HuH-7.5 (cell line): ENCODE results near the gene RARG.
"Not testable (repeated sequence)": the region's sequence is repeated elsewhere in the genome, so short reads cannot be mapped to it uniquely, and the experiment has no call there.

Experiments used
- DNase-seq: peaks from one replicate; pipeline ENCODE4 v3.0.0; 2011; ENCODE audit warnings: low spot score

Gene RARG

DNA sequence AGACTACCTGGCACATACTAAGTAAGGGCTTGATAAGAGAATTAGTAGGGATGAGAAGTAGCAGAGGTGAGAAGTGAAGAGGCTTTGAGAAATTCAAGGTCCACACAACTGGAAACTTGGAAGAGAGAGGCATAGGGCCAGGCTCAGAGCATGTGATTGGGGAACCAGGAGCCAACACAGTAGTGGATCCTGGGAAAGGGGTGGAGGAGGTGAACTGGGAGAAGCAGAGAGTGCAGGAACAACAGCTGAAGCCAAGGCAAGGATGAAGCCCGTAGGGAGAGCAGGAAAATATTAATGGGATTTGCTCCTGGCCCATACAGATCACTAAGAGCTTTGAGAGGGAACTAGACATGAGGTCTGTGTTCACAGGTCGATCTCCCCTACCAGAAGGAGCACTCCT lies 23.6 kb downstream of the RARG start:
- DNase-seq: no peak

DNA sequence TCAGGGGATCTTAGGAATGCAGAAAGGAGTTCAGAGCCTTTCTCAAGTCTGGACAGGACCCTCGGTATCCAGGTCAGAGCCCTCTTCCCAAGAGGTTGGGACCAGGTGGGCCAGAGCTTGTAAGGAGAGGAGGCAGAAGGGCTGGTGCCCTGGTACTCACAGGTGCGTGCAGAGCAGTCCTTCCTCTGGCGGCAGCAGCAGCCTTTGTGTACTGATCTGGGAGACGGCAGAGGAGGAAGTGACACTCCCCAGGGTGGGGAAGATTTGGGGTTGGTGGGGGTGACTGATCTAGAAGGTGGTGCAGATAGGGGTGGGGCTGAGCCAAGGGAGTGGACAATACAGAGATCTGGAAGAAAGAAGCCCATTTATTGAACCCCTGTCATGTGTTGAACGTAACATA lies 25.0 kb downstream of the RARG start, which contains the start of gene ITGB7:
ITGB7 (minus strand) TSS at position 210 of the 400 bp plus-strand sequence. CDS start 6,808 bp downstream, outside the sequence.
- no peak for DNase-seq

DNA sequence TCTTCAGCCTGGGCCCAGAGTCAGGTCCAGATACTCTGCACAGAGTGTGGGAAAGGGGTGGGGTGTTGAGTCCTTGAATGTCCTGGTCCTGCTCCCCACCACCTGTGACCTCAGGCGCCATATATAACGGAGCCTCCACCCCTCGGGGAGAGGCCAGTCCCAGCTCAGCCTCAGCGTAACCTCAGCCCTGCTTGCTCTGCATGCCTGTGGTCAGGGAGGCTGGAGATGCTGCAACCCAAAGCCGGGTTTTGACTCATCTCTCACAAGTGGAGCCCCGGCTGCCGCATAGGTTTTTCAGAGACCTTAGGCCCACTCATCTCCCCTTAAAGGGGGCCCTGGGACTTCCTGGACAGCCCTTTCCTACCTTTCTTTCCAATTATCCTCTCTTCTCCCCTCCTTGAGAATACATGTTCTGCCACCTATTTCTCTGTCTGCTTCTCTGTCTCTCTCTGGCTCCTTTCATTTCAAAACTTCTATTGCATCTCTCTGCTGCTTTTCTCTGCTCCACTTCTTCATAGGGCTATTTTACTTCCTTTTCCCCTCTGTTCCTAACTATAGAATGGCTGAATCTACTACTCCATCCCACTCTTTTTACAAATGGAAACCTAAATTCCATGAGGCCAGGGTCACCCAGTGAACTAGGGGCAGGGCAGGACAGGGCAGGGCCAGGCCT lies 26.1 kb downstream of the RARG start:
- no peak for DNase-seq

DNA sequence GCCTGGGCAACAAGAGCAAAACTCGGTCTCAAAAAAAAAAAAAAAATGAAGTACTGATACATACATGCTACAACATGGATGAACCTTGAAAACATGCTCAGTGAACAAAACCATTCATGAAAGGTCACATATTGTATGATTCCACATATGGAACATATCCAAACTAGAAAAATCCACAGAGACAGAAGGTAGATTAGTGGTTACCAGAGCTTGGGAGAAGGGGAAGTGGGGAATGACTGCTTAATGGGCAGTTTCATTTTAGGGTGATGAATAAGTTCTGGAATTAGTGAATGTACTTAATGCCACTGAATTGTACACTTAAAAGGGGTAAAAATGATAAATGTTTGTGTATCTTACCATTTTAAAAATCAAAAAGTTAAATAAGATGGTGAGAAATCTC lies 27.7 kb downstream of the RARG start:
- no peak for DNase-seq

DNA sequence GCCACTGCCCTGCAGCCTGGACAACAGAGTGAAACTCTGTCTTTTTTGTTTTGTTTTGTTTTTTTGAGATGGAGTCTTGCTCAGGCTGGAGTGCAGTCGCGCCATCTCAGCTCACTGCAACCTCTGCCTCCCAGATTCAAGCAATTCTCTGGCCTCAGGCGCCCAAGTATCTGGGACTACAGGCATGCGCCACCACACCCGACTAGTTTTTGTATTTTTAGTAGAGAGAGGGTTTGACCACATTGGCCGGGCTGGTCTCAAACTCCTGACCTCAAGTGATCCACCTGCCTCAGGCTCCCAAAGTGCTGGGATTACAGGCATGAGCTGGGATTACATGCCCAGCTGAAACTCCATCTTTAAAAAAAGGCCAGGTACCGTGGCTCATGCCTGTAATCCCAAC lies 29.7 kb downstream of the RARG start:
- DNase-seq: not testable (repeated sequence)

DNA sequence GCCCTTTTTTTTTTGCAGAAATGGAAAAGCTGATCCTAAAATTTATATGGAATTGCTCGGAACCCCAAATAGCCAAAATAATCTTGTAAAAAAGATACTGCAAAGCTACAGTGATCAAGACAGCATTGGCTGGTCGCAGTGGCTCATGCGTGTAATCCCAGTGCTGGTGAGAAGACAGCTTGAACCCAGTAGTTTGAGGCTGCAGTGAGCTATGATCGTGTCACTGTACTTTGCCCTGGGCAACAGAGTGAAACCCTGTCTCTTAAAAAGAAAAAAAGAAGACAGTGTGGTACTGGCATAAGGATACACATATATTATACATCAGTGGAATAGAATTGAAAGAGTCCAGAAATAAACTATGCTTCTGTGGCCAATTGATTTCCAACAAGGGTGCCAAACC lies 30.4 kb downstream of the RARG start:
- no peak for DNase-seq

DNA sequence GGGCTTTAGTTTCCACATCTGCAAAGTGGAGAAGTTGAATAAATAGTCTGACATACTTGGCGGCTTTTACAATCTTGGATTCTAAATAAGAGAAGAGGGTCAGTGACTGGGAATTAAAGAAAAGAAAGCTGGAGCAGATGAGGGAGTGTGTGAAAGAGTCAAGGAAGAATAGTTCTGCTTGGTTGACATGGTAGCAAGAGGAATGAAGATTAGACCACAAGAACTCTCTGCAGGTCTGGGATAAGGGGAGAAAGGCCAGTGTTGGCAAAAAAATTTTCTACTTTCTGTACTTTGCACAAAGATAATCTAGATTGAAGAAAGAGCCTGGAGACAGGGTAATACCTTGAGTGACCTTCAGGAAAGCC lies 30.9 kb downstream of the RARG start:
- no peak for DNase-seq

DNA sequence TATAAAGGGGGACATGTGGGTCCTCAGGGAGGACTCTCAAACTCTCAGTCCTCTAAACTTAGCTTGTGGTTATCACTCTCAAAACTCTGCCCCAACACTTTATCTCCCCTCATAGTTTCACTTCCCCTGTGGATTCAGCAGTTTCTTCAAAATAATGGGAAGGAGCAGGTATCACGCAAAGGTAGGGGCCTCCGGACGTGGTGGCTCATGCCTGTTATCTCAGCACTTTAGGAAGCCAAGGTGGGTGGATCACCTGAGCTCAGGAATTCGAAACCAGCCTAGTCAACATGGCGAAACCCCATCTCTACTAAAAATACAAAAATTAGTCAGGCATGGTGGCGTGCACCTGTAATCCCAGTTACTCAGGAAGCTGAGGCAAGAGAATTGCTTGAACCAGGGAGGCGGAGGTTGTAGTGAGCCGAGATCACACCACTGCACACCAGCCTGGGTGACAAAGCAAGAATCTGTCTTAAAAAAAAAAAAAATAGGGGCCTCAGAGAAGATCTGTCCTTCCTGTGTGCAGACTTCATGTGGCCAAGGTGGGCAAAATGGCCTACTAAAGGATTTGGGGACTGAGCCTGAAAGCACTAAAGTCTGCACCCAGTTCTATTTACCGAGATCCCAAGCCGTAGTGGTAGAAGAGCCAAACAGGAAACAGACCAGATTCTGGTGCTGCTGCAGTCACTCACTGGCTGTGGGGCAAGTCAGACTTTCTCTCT lies 31.4 kb downstream of the RARG start:
- no peak for DNase-seq

DNA sequence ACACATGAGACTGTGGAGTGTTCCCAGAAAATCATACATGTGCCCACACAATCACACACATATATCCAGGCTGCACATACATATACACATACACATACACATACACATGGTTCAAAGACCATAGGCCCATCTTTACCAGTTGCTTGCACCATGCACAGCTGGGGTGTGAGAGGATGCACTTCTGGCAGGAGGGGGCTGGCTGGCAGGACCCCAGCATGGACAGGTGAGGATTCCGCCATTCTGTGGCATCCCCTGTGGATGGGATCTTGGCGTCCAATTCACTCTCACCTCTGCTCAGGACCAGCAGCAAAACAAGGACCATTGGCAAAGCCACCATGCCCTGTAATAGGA lies 31.9 kb downstream of the RARG start:
- DNase-seq: no peak

DNA sequence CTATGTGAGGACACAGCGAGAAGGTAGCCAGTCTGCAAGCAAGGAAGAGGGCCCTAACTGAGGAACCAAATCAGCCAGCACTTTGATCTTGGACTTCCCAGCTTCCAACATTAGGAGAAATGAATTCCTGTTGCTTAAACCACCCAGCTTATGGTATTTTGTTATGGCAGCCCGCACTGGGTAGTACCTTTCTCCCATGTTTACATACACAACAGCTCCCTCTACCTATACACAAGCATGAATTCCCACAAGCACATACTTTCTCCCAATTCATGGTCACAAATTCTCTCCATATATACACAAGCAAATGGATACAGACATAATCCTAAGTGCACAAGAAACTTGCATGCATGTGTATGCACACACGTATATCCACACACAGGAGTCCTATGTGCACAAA lies 32.3 kb downstream of the RARG start:
- DNase-seq: no peak

DNA sequence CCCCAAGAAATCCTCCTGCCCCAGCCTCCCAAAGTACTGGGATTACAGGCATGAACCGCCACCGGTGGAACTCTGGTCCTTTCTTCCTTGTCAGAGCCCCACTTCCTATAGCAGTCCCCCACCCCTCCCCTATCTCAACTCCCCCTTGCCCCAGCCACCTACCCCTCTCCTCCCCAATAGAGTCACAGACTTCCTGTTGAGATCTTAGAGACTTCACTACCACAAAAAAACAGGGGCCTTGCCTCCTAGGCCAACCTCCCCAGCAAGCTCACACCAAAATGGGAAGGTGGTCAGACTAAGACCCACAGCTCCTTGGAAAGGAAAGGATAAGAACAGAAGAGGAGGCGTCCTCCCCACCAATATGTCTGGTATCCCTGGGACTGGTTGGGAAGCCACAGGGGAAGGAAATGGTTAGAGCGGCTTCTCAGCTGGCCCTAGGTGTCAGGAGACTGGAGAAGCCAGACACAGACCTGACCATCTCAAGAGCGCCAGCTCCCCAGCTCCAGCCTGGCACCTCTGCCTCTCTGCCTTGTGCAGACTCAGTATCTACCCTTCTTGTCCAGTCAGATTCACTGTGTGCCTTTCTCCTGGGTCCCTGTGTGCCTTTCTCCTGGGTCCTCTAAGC lies 33.4 kb downstream of the RARG start:
- no peak for DNase-seq

DNA sequence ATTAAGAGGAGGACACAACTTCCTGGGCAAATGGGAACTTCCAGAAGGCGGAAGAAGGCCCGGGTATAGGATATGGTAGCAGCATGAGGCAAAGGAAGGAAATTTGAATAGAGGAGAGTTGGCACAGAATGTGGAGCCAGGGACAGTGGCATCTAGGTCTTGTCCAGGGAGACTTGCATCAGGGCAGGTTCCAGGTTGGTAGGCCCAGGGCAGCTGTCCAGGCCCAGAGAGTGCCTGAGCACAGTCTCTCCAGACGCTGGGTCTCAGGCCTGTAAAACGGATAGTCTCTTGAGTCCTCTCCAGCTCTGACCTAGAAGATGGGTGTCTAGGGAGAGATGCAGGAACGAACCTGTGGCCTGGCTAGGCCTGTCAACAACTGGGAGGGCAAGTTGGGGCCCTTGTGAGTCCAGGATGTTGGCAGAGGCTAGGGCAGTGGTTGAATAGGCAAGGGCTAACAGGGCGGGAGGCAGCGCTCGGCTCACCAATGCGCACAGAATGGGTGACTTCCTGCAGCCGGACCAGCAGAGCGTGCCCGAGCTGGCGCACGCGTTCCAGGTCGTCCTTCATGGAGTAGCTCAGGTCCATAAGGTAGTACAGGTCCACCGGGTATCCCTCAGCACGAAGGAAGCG lies 34.9 kb downstream of the RARG start:
- DNase-seq: no peak

DNA sequence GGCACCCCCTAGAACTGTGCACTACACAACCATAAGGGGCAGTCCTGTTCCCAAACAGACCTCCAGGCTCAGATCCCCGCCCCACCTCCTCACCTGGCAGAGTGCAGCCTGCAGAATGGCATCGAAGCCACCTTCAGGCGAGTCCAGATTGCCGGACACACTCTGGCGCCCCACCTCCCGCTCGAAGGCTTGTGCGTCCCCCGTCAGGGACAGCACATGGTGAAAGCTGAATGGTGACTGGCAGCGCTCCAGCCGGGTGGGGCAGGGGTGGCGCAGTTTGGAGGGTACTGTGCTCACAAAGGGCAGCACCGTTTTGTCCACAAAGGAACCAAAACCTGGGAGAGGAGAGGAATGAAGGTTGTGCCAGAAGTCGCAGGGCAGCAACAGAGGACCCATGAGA lies 35.5 kb downstream of the RARG start:
- no peak for DNase-seq

DNA sequence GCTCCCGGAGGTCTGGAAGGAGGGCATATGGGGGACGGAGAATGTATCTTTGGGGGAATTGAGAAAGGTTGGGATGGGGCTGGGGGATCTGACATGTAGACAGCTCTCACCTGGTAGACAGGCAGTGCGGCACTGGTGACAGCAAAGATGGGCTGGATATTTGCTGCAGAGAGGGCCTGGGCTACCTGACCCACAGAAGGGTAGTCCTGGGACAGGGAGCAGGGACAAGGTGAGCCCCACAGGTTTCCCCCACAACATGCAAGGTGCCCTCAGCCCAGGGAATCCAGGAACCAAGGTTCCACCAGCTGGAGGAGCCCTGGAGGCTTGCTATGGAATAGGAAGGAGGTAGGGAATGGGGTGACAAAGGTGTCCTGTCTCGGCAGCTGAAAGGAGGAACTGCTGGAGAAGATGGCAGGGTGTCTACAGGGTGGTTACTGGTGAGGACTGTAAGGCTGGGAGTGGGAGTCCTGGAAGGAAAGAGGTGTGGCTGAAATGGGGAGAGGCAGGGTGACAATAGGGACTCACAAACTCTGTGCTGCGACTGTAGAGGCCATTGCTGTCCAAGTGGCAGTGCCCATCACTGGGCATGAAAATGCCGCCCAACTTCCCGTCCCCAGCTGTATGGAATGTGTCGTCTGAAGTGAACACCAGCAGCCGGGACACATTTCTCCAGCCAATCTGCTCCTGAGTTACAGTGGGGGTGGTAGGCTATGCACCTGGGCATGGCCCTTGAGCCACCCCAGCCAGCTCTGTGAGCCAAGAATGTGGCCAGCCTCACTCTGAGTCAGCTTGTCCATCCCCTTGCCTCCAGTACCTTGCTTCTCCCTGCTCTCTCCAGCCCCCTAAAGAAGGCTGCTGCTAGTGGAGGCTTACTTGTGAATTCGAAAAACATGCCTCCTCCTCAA lies 36.2 kb downstream of the RARG start:
- DNase-seq: no peak

DNA sequence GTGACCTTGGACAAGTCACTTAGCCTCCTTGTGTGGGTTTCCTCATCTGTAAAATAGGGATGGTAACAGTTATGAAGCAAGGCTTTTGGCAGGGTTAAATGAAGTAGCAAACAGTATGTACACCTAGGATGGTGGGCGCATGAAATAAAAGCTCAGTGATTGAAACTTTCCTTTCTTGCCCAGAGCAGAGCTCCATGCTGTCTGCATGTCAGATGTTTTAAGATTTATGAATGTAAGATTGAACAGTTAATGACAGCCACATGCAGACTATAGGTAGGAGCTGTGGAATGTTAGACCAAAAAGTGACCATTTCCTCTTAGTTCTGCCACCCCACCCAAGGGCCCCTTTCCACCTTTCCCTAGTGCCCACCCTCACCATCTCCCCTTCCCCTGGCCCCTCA lies 37.0 kb downstream of the RARG start:
- DNase-seq: no peak

DNA sequence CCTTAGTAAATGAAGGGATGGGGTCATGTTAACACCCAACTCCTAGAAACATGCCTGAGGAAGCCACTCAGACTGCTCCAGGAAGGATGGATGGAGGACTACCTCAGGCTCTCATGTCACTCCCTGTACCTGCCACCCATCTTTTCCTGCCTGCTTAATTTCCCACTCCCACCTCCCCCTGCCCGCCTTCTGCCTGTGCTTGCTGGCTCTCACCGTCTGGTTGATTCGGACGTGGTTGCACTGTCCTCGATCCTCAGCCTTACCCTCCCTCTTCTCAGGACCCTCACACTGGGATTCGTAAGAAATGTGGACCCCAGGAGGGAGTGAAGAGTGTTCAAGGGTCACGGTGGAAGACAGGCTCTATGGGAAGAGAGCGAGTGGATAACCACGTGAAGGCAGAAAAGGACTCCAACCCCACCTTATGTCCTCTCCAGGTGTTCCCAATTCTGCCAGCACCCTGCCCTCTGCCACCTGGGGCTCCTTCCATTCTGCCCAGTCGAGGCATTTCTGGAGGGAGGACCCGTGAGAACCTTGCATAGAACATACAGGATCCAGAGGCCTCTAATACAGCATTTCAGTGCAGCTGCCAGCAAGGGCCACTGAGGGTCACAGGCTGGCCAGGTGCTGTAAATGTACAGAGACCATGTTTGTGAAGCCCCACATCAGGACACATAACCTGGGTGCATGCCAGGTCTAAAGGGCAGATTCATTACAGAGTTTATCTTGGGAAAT lies 37.9 kb downstream of the RARG start:
- DNase-seq: no peak

DNA sequence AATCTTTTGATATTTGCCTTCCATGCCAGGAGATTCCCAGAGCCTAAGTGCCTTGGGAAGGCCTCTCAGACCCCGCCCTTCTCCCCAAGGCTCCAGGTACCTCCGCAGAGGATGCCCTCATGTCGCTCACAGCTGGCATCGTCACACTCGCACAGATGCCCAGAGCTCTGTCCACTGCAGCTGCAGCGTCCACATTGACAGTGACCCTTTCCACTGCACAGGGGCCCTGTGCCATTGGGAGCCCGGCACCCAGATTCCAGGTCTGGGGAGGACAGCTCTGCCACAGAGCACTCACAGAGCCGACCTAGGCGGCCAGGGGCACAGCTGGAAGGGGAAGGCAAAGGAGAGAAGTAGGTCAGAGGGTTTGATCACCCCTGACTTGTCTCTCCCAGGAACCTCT lies 39.0 kb downstream of the RARG start:
- no peak for DNase-seq

DNA sequence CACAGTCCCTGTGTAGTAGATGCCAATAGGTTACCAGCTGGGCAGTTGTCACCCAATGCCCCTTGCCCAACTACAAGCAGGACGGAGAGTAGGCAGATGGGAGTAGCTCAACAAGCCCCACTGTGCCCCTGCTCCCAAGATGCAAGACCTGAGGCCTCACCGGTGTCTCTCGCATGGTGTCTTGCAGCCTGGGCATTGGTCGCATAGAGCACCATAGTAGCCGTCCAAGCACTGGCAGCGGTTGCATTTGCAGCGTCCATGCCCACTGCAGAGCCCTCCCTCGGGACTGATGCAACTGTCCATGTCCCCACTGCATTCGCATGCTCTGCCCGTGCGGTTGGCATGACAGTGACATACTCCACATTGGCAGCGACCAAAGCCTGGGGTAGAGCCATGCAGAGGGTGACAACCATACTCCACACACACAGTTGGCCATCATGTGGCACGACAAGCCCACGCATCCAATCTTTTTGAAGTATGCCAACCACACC lies 39.4 kb downstream of the RARG start:
- no peak for DNase-seq

DNA sequence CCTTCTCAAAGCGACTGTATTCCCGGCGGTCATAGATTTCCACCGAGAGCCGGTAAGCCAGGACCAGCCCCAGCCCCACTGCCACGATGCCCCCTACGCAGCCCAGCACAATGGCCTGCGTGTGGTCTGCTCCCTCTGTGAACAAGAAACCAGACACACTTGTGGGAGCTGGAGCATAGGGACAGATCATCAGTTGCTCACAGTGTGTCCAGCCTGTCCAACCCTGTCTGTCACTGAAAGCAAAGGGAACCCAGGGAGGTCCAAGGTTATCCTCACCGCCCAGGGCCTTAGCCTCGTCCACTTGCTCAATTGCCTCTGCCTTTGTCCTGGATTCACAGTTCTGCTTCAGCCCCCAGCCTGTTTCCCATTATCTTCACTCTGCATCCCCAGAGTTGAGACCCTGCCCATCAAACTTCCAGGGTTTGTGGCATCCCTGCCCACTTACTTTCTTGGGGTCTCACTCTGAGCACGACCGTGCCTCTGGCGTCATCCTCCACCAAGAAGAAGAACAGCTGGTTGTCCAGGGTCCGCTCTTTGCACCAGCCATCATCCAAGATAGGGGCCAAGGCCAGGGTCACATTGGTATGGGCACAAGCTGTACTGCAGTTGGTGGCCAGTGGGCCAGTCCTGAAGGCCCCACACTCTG lies 40.0 kb downstream of the RARG start:
- no peak for DNase-seq

DNA sequence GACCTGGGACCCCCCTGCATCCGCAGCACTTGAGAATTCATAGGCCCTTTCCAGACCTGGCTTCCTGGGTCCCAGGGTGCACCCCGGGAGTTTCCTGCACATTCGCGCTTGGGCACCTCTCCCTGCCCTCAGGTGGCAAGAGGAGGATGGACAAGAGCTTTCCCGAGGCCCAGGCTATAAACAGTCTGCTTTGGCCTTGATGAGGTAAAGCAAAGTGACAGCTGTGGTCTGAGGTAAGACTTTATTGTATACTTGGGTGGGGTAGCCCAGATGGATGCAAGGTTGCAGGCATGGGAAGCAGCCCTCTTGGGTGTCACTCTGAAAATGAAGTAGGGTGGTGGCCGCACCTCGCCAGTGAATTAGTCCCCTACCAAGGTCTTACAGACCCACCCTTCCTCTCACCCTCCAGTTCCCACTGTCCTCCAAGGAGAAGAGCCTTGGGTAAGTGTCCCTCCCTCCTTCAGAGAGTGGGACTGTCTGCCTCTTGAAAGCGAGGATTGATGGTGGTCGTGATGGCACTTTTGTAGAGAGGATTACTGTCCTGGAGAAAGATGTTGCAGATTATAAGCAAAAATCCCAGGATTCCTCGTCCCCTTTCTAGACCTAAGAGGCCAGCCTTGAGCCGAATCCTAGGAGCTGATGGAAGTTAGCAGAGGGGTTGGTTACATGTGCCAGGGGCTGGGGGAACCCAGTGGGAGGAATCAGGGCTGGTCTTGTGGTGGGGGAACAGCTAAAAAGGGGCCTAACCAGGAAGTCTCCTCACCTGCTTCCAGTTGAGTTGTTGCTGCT lies 40.7 kb downstream of the RARG start:
- DNase-seq: no peak
